ENCODE results near the gene RBL2. TPM values are rescaled to one million over a fixed set of nuclear protein-coding genes. Genes with fewer than 3 reads are reported as not detected.
"Not testable (repeated sequence)": the region's sequence is repeated elsewhere in the genome, so short reads cannot be mapped to it uniquely, and the experiment has no call there.

RBL2 gene
- 10 to 100 TPM; 67.2 to 73.5 TPM for total RNA-seq

GRCh38 chr16:53434377-53435065 lies at the start of gene RBL2:
Gene RBL2, plus strand, starts transcription at chr16:53434471. Its CDS starts 86 bp downstream, at chr16:53434557.
- peaks cover 33% of the 10 kb centered on the region for H3K4me1 Mint-ChIP-seq (ENCODE audit: low read depth)
- DNase-seq = peak; percentile 88
- H3K4me3 Mint-ChIP-seq = peak within 1 kb of the TSS; percentile 99
- CTCF ChIA-PET = interaction anchor here (1.0 to 4.8 kb wide), 6 partner anchors 12 to 70 kb away, joined by 3 to 29 read pairs (median 3); partner anchors contain the start of gene AKTIP
- TF ChIP-seq CTCF (IDR thresholded peaks at IDR 0.05) = no peak
- POLR2A ChIA-PET = interaction anchor here (0.6 to 3.6 kb wide), 9 partner anchors 10 to 101 kb away, joined by 3 to 26 read pairs (median 3); partner anchors contain the start of gene AKTIP
- peak; percentile 81 for ATAC-seq
- H3K9me3 Mint-ChIP-seq = peaks cover under 1% of the 10 kb centered on the region
- peak within 1 kb of the TSS; percentile 97 for H3K27ac Mint-ChIP-seq
- intact Hi-C loops (cut with micrococcal nuclease) = loop anchor here (2.0 to 10.0 kb wide), 2 partner anchors 60 to 68 kb away; partner anchors contain the start of gene AKTIP
- no peaks in the 10 kb centered on the region for H3K27me3 Mint-ChIP-seq
- H3K36me3 Mint-ChIP-seq (ENCODE audit: low read depth) = peaks cover 7% of the 10 kb centered on the region

GRCh38 chr16:53384610-53385009 lies 49.7 kb upstream of the RBL2 start:
- H3K27me3 Mint-ChIP-seq; intact Hi-C loops (cut with micrococcal nuclease); H3K4me3 Mint-ChIP-seq; CTCF ChIA-PET; DNase-seq; ATAC-seq; H3K4me1 Mint-ChIP-seq (ENCODE audit: low read depth); H3K27ac Mint-ChIP-seq; POLR2A ChIA-PET: not testable (repeated sequence)
- Mint-ChIP-seq H3K36me3 (ENCODE audit: low read depth) (peaks cover 18% of the 10 kb centered on the region), H3K9me3 (peaks cover 17% of the 10 kb centered on the region)

- ChIA-PET POLR2A (interaction anchor here (0.5 kb wide), 1 partner anchor 137 kb away, joined by 3 read pairs; no protein-coding TSS in a partner anchor), CTCF (interaction anchor here (2.0 kb wide), 1 partner anchor 15 kb away, joined by 4 read pairs; no protein-coding TSS in a partner anchor)
- no peak for DNase-seq
- no peak overlapping the region for H3K4me3 Mint-ChIP-seq
- no peak for TF ChIP-seq CTCF (IDR thresholded peaks at IDR 0.05)
- ATAC-seq = no peak
- no peaks in the 10 kb centered on the region for H3K27me3 Mint-ChIP-seq
- no peaks in the 10 kb centered on the region for H3K36me3 Mint-ChIP-seq (ENCODE audit: low read depth)
- intact Hi-C loops (cut with micrococcal nuclease) = no loop called here
- H3K27ac Mint-ChIP-seq = no peak overlapping the region
- no peaks in the 10 kb centered on the region for H3K4me1 Mint-ChIP-seq (ENCODE audit: low read depth)
- H3K9me3 Mint-ChIP-seq = no peaks in the 10 kb centered on the region
Observed at GRCh38 chr16:53404959-53405358, 29.3 kb upstream of the RBL2 start.

- ATAC-seq = no peak
- peaks cover 4% of the 10 kb centered on the region for H3K4me1 Mint-ChIP-seq (ENCODE audit: low read depth)
- intact Hi-C loops (cut with micrococcal nuclease) = no loop called here
- H3K4me3 Mint-ChIP-seq = no peak overlapping the region
- POLR2A ChIA-PET = no interaction called here
- H3K27me3 Mint-ChIP-seq = no peaks in the 10 kb centered on the region
- no peak overlapping the region for H3K27ac Mint-ChIP-seq
- no peak for DNase-seq
- no peak for TF ChIP-seq CTCF (IDR thresholded peaks at IDR 0.05)
- no peaks in the 10 kb centered on the region for H3K9me3 Mint-ChIP-seq
- CTCF ChIA-PET = no interaction called here
- no peaks in the 10 kb centered on the region for H3K36me3 Mint-ChIP-seq (ENCODE audit: low read depth)
Observed at GRCh38 chr16:53412549-53412948, 21.7 kb upstream of the RBL2 start.

- DNase-seq = no peak
- ATAC-seq = no peak
- no peaks in the 10 kb centered on the region for H3K36me3 Mint-ChIP-seq (ENCODE audit: low read depth)
- TF ChIP-seq CTCF (IDR thresholded peaks at IDR 0.05) = no peak
- H3K9me3 Mint-ChIP-seq = no peaks in the 10 kb centered on the region
- intact Hi-C loops (cut with micrococcal nuclease) = no loop called here
- H3K27me3 Mint-ChIP-seq = no peaks in the 10 kb centered on the region
- ChIA-PET POLR2A (no interaction called here), CTCF (no interaction called here)
- H3K4me3 Mint-ChIP-seq = no peak overlapping the region
- H3K27ac Mint-ChIP-seq = no peak overlapping the region
- H3K4me1 Mint-ChIP-seq (ENCODE audit: low read depth) = peaks cover 4% of the 10 kb centered on the region
Observed at GRCh38 chr16:53413864-53414263, 20.4 kb upstream of the RBL2 start.
